Esophagus muscularis mucosa (tissue), 4 donors: Measurements from ENCODE around the gene CIT. TPM values are rescaled to one million over a fixed set of nuclear protein-coding genes. Genes with fewer than 3 reads are reported as not detected.

Source experiments
- DNase-seq: peaks from one replicate; pipeline ENCODE4 v3.0.0-alpha.2; 2017; ENCODE audit errors: extremely low spot score
- H3K27ac ChIP-seq, 4 donors: fragments of 200-600 bp; sonication (generic); replicated peaks in 1 of 4; 1 replicate in 3 of 4; 2 replicates in 1 of 4; pipeline ENCODE4 v1.5.1; 2016 to 2019; ENCODE audit warnings: mild to moderate bottlenecking in 1 of 4
- H3K27me3 ChIP-seq, 4 donors: fragments of 200-600 bp; sonication (generic); one replicate each; pipeline versions ENCODE4 v1.5.1 to v1.6.0; 2016 to 2019
- H3K36me3 ChIP-seq, 4 donors: fragments of 200-600 bp; sonication (generic); one replicate each; pipeline ENCODE4 v1.5.1; 2016 to 2019
- H3K4me1 ChIP-seq, 4 donors: fragments of 200-600 bp; sonication (generic); one replicate each; pipeline ENCODE4 v1.5.1; 2016 to 2019
- H3K4me3 ChIP-seq, 4 donors: fragments of 200-600 bp; sonication (generic); 1 replicate in 2 of 4; 2 replicates in 2 of 4; pipeline ENCODE4 v1.5.1; 2016 to 2019; ENCODE audit warnings: mild to moderate bottlenecking in 4 of 4, moderate library complexity in 1 of 4
- H3K9me3 ChIP-seq, 4 donors: fragments of 200-600 bp; sonication (generic); 1 replicate in 3 of 4; 2 replicates in 1 of 4; pipeline ENCODE4 v1.5.1; 2016 to 2019
- CTCF ChIP-seq, 3 experiments: fragments of 200-600 bp in 2 of 3; fragments of 450-650 bp in 1 of 3; sonication (generic) in 2 of 3; IDR thresholded peaks; one replicate each; pipeline ENCODE4 v1.5.1; 2017 to 2019; ENCODE audit warnings: antibody characterized with exemption in 3 of 3, mild to moderate bottlenecking in 2 of 3, moderate library complexity in 1 of 3
- EP300 ChIP-seq: sonication (generic); formaldehyde crosslinking; IDR thresholded peaks from one replicate; pipeline ENCODE4 v1.6.1; 2017; ENCODE audit warnings: antibody characterized with exemption
- POLR2A ChIP-seq: fragments of 450-650 bp; IDR thresholded peaks from one replicate; pipeline ENCODE4 v1.6.1; 2017; ENCODE audit warnings: antibody characterized with exemption, moderate library complexity, mild to moderate bottlenecking, low read depth
- POLR2AphosphoS5 ChIP-seq, 2 donors: sonication (generic); formaldehyde crosslinking; IDR thresholded peaks; one replicate each; pipeline ENCODE4 v1.6.1; 2017; ENCODE audit warnings: antibody characterized with exemption in 2 of 2
- WGBS: methylation state at CpG from one replicate; pipeline ENCODE4 v1.1.5; 2018; 5-methylcytosine and 5-hydroxymethylcytosine counted together
- intact Hi-C: fragments of 100-400 bp; cut with DNase I; formaldehyde crosslinking; loops from one replicate; pipeline ENCODE4 v1.15.1; 2023
- total RNA-seq, 4 donors: library from RNA; depleted of rRNA; stranded (reverse); fragments of >200 nt; gene quantifications; one replicate each; pipeline versions ENCODE4 v1.1.0 to v1.2.1, GENCODE V29; 2016

The CIT gene
- total RNA-seq, 4 donors from 2014 or later, result 5.1 to 14.8 (median 5.8) TPM

GRCh38 chr12:119859241-119859640 is 17.9 kb downstream of the CIT start:
- 93% methylated on average over 6 of the region's 6 CpGs for WGBS
- DNase-seq, result no peak
- no peaks in the 10 kb centered on the region for H3K36me3 ChIP-seq
- H3K4me1 ChIP-seq, result no peaks in the 10 kb centered on the region
- no peak overlapping the region for H3K27ac ChIP-seq
- no peaks in the 10 kb centered on the region for H3K27me3 ChIP-seq
- no peaks in the 10 kb centered on the region for H3K9me3 ChIP-seq
- no peak overlapping the region for H3K4me3 ChIP-seq
- intact Hi-C loops, result no loop called here
- TF ChIP-seq POLR2AphosphoS5 (IDR thresholded peaks at IDR 0.05), result no peak
- no peak for TF ChIP-seq EP300
- TF ChIP-seq POLR2A, result no peak
- TF ChIP-seq CTCF (IDR thresholded peaks at IDR 0.05), result no peak

GRCh38 chr12:119857041-119857591 is 20.0 kb downstream of the CIT start:
- 91% methylated on average over 8 of the region's 8 CpGs for WGBS
- DNase-seq, result no peak
- no peaks in the 10 kb centered on the region for H3K9me3 ChIP-seq
- TF ChIP-seq POLR2A (no peak), EP300 (no peak), CTCF (IDR thresholded peaks at IDR 0.05) (no peak), POLR2AphosphoS5 (IDR thresholded peaks at IDR 0.05) (no peak)
- intact Hi-C loops, result no loop called here
- no peaks in the 10 kb centered on the region for H3K36me3 ChIP-seq
- no peaks in the 10 kb centered on the region for H3K4me1 ChIP-seq
- H3K27me3 ChIP-seq, result no peaks in the 10 kb centered on the region
- no peak overlapping the region for H3K4me3 ChIP-seq
- no peak overlapping the region for H3K27ac ChIP-seq

GRCh38 chr12:119850330-119850729 is 26.8 kb downstream of the CIT start:
- Histone ChIP-seq H3K4me1 (no peaks in the 10 kb centered on the region), H3K27me3 (no peaks in the 10 kb centered on the region), H3K27ac (no peak overlapping the region), H3K9me3 (no peaks in the 10 kb centered on the region), H3K36me3 (no peaks in the 10 kb centered on the region), H3K4me3 (no peak overlapping the region)
- DNase-seq, result no peak
- 92% methylated on average over 1 of the region's 1 CpG for WGBS
- TF ChIP-seq EP300 (no peak), POLR2A (no peak), CTCF (IDR thresholded peaks at IDR 0.05) (no peak), POLR2AphosphoS5 (IDR thresholded peaks at IDR 0.05) (no peak)
- intact Hi-C loops, result no loop called here

GRCh38 chr12:119843100-119843499 is 34.0 kb downstream of the CIT start:
- Histone ChIP-seq H3K36me3 (no peaks in the 10 kb centered on the region), H3K27ac (no peak overlapping the region), H3K9me3 (peaks cover 0 to 8% (median 4%) of the 10 kb centered on the region in 4 donors), H3K27me3 (no peaks in the 10 kb centered on the region), H3K4me3 (no peak overlapping the region), H3K4me1 (no peaks in the 10 kb centered on the region)
- TF ChIP-seq POLR2AphosphoS5 (IDR thresholded peaks at IDR 0.05) (no peak), EP300 (no peak), CTCF (IDR thresholded peaks at IDR 0.05) (no peak), POLR2A (no peak)
- no peak for DNase-seq
- 51% methylated on average over 2 of the region's 2 CpGs for WGBS
- intact Hi-C loops, result no loop called here

- intact Hi-C loops, result no loop called here
- WGBS, result 93% methylated on average over 1 of the region's 1 CpG
- H3K27me3 ChIP-seq, result no peaks in the 10 kb centered on the region
- H3K27ac ChIP-seq, result no peak overlapping the region
- peaks cover 0 to 8% (median 4%) of the 10 kb centered on the region in 4 donors for H3K9me3 ChIP-seq
- H3K36me3 ChIP-seq, result no peaks in the 10 kb centered on the region
- no peak for TF ChIP-seq EP300
- TF ChIP-seq POLR2A, result no peak
- TF ChIP-seq CTCF (IDR thresholded peaks at IDR 0.05), result no peak
- TF ChIP-seq POLR2AphosphoS5 (IDR thresholded peaks at IDR 0.05), result no peak
- no peak overlapping the region for H3K4me3 ChIP-seq
- no peak for DNase-seq
- no peaks in the 10 kb centered on the region for H3K4me1 ChIP-seq
Measured at GRCh38 chr12:119842380-119842779, 34.7 kb downstream of the CIT start.
